ENCODE results near the gene DNMBP.

DNA sequence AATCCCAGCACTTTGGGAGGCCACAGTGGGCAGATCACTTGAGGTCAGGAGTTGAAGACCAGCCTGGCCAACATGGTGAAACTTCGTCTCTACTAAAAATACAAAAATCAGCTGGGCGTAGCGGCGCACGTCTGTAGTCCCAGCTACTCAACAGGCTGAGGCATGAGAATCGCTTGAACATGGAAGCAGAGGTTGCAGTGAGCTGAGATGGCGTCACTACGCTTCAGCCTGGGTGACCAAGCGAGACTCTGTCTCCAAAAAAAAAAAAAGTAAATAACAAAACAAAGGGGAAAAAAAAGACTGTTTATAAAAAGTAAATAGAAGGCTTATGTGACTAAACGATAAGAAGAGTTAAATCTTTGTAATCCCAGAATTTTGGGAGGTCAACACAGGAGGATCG is 15.0 kb upstream of the DNMBP start:
- TF ChIP-seq, protein P1, sequence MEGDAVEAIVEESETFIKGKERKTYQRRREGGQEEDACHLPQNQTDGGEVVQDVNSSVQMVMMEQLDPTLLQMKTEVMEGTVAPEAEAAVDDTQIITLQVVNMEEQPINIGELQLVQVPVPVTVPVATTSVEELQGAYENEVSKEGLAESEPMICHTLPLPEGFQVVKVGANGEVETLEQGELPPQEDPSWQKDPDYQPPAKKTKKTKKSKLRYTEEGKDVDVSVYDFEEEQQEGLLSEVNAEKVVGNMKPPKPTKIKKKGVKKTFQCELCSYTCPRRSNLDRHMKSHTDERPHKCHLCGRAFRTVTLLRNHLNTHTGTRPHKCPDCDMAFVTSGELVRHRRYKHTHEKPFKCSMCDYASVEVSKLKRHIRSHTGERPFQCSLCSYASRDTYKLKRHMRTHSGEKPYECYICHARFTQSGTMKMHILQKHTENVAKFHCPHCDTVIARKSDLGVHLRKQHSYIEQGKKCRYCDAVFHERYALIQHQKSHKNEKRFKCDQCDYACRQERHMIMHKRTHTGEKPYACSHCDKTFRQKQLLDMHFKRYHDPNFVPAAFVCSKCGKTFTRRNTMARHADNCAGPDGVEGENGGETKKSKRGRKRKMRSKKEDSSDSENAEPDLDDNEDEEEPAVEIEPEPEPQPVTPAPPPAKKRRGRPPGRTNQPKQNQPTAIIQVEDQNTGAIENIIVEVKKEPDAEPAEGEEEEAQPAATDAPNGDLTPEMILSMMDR (IDR thresholded peaks at IDR 0.05), result no peak
- TF ChIP-seq POLR2A (IDR thresholded peaks at IDR 0.05), result no peak
- TF ChIP-seq EP300 (IDR thresholded peaks at IDR 0.05), result no peak
